Measurements from ENCODE around the gene EEF1AKMT4. TPM values are rescaled to one million over a fixed set of nuclear protein-coding genes. Genes with fewer than 3 reads are reported as not detected.

The EEF1AKMT4 gene
- polyA plus RNA-seq, 2 of the 4 experiments (the other 2 are of a cell fraction): 9.8 to 12.7 TPM

GRCh38 chr3:184299488-184300377 lies 50.3 kb downstream of the EEF1AKMT4 start:
- DNase-seq (ENCODE audit: low read depth in 1 of 2, low spot score in 1 of 2): no peak

GRCh38 chr3:184300378-184300720 lies 50.9 kb downstream of the EEF1AKMT4 start:
- Histone ChIP-seq H3K4me3 (peak overlapping the region; percentile 83), H3K9me3 (no peaks in the 10 kb centered on the region), H3K4me1 (peaks cover 9% of the 10 kb centered on the region; the same call in 2 of the 3 replicates), H3K4me2 (peak overlapping the region; percentile 96), H3K27ac (peak overlapping the region; percentile 89 to 94; a peak in 4 of 6 replicates)
- DNase-seq (ENCODE audit: low read depth in 1 of 2, low spot score in 1 of 2) (no peak), ATAC-seq (no peak), FAIRE-seq (no peak)
- 33% methylated on average over 3 of the region's 3 CpGs for WGBS (ENCODE audit: missing lambda C conversion rate)
- POLR2A ChIA-PET: no interaction called here
- TF ChIP-seq CBX2 (IDR thresholded peaks at IDR 0.05; ENCODE audit: borderline replicate concordance, low read depth) (no peak), CHD2 (IDR thresholded peaks at IDR 0.05; ENCODE audit: low read length, partially characterized antibody) (no peak), NPAS2 (CRISPR knock-in tag; IDR thresholded peaks at IDR 0.05; ENCODE audit: borderline replicate concordance) (no peak), ESRRA (IDR thresholded peaks at IDR 0.05; ENCODE audit: borderline replicate concordance, low read length) (no peak), POLR2AphosphoS2 (conservative IDR thresholded peaks at IDR 0.05; ENCODE audit: low read length) (no peak), RFX5 (IDR thresholded peaks at IDR 0.05) (no peak), BCL3 (IDR thresholded peaks at IDR 0.05) (no peak), ZNF302 (CRISPR knock-in tag; IDR thresholded peaks at IDR 0.05) (no peak), ZFP36 (IDR thresholded peaks at IDR 0.05; ENCODE audit: borderline replicate concordance, partially characterized antibody) (no peak), HDAC2 (IDR thresholded peaks at IDR 0.05) (no peak), ZSCAN20 (CRISPR knock-in tag; IDR thresholded peaks at IDR 0.05) (no peak), RAD21 (conservative IDR thresholded peaks at IDR 0.05 in 1 of 2, IDR thresholded peaks at IDR 0.05 in 1 of 2) (no peak), CBX8 (IDR thresholded peaks at IDR 0.05) (no peak), POLR2A (IDR thresholded peaks at IDR 0.05; ENCODE audit: low read length) (no peak)
- TF ChIP-seq, protein P1, sequence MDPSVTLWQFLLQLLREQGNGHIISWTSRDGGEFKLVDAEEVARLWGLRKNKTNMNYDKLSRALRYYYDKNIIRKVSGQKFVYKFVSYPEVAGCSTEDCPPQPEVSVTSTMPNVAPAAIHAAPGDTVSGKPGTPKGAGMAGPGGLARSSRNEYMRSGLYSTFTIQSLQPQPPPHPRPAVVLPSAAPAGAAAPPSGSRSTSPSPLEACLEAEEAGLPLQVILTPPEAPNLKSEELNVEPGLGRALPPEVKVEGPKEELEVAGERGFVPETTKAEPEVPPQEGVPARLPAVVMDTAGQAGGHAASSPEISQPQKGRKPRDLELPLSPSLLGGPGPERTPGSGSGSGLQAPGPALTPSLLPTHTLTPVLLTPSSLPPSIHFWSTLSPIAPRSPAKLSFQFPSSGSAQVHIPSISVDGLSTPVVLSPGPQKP (IDR thresholded peaks at IDR 0.05; ENCODE audit: low read depth, low read length): no peak
- TF ChIP-seq, protein P2, sequence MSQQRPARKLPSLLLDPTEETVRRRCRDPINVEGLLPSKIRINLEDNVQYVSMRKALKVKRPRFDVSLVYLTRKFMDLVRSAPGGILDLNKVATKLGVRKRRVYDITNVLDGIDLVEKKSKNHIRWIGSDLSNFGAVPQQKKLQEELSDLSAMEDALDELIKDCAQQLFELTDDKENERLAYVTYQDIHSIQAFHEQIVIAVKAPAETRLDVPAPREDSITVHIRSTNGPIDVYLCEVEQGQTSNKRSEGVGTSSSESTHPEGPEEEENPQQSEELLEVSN (IDR thresholded peaks at IDR 0.05; ENCODE audit: borderline replicate concordance, low read depth): no peak
- TF ChIP-seq, protein P3, sequence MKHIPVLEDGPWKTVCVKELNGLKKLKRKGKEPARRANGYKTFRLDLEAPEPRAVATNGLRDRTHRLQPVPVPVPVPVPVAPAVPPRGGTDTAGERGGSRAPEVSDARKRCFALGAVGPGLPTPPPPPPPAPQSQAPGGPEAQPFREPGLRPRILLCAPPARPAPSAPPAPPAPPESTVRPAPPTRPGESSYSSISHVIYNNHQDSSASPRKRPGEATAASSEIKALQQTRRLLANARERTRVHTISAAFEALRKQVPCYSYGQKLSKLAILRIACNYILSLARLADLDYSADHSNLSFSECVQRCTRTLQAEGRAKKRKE (CRISPR knock-in tag; IDR thresholded peaks at IDR 0.05; ENCODE audit: low read depth): no peak
- CTCF ChIA-PET: interaction anchor here (1.2 to 1.6 kb wide), 2 partner anchors 11 to 59 kb away, joined by 3 to 5 read pairs; no protein-coding TSS in a partner anchor

More at GRCh38 chr3:184299488-184300377, 50.3 kb downstream of the EEF1AKMT4 start:
- ChIA-PET CTCF (interaction anchor here (1.0 to 1.6 kb wide), 2 partner anchors 12 to 55 kb away, joined by 3 to 5 read pairs; no protein-coding TSS in a partner anchor), POLR2A (no interaction called here)
- Histone ChIP-seq H3K4me3 (peak overlapping the region; percentile 83), H3K27ac (peak overlapping the region; percentile 89 to 94), H3K4me2 (peak overlapping the region; percentile 96), H3K4me1 (peaks cover 9% of the 10 kb centered on the region; the same call in 2 of the 3 replicates), H3K9me3 (no peaks in the 10 kb centered on the region)
- 7% methylated on average over 26 of the region's 29 CpGs for WGBS (ENCODE audit: missing lambda C conversion rate)
- TF ChIP-seq JUN (IDR thresholded peaks at IDR 0.05) (no peak), CEBPB (IDR thresholded peaks at IDR 0.05) (no peak), FOSL2 (IDR thresholded peaks at IDR 0.05) (no peak), FOSL2 (CRISPR knock-in tag; IDR thresholded peaks at IDR 0.05) (0 out of 2 replicates have a peak, but pooled peaks have one; percentile 4), HOXA7 (CRISPR knock-in tag; IDR thresholded peaks at IDR 0.05) (no peak), MAFK (IDR thresholded peaks at IDR 0.05; ENCODE audit: partially characterized antibody) (no peak), KDM5A (IDR thresholded peaks at IDR 0.05) (0 out of 2 replicates have a peak, but pooled peaks have one; percentile 20)
- TF ChIP-seq, protein P4, sequence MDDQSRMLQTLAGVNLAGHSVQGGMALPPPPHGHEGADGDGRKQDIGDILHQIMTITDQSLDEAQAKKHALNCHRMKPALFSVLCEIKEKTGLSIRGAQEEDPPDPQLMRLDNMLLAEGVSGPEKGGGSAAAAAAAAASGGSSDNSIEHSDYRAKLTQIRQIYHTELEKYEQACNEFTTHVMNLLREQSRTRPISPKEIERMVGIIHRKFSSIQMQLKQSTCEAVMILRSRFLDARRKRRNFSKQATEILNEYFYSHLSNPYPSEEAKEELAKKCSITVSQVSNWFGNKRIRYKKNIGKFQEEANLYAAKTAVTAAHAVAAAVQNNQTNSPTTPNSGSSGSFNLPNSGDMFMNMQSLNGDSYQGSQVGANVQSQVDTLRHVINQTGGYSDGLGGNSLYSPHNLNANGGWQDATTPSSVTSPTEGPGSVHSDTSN (IDR thresholded peaks at IDR 0.05): no peak
- FAIRE-seq (no peak), ATAC-seq (peak; percentile 17 to 20; a peak in 4 of 6 replicates)
